Hematopoietic multipotent progenitor cell treated with erythropoietin and hydrocortisone succinate and interleukin-3 and kit ligand, for 15 days (in vitro differentiated cells): ENCODE measurements around the gene ATAD1.
"Not testable (repeated sequence)": the region's sequence is repeated elsewhere in the genome, so short reads cannot be mapped to it uniquely, and the experiment has no call there.

Source experiments
- DNase-seq: peaks from one replicate; pipeline ENCODE4 v3.0.0-alpha.2; 2015; ENCODE audit warnings: low spot score

Gene ATAD1

GRCh38 chr10:87846023-87846422, 28.0 kb upstream of the ATAD1 start:
- DNase-seq: no peak

DNA sequence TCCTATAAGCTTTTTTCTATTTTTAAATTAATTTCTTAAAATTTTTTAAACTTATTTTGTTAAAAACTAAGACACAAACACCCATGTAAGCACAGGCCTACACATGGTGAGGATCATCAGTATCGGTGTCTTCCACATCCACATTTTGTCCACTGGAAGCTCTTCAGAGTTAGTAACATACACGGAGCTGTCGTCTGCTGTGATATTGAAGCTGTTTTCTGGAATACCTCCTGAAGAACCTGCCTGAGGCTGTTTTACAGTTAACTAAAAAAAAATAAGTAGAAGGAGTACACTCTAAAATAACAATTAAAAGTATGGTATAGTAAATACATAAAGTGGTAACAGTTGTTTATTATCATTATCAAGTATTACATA, 27.6 kb upstream of the ATAD1 start:
- DNase-seq: no peak

DNA sequence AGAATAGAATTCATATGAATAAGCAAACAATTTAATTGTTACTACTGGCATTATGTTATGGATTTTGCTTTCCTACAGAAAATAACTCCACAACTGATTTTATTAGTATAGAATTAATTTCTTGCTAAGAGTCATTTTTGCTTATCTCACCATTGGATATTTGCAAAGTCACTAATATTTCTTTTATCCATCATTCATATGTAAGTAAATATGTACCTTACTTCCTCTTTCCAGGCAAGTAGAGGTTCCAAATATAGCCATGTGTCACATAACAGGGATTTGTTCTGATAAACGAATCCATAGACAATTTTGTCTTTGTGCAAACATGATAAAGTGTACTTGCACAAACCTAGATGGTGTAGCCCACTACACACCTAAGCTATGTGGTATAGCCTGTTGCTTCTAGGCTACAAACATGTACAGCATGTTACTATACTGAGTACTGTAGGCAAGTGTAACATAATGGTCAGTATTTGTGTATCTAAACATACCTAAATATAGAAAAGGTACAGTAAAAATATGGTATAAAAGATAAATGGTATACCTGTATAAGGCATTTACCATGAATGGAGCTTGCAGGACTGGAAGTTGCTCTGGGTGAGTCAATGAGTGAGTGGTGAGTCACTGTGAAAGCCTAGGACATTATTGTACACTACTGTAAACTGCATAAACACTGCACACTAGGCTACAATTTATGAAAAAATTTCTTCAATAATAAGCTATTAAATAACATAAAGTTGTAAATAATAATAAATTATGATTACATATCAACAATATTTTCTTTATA, 27.0 kb upstream of the ATAD1 start:
- DNase-seq: no peak

GRCh38 chr10:87843714-87844113, 25.7 kb upstream of the ATAD1 start:
- no peak for DNase-seq

- DNase-seq: peak; percentile 9
Measured at GRCh38 chr10:87842776-87843497, 24.9 kb upstream of the ATAD1 start.

DNA sequence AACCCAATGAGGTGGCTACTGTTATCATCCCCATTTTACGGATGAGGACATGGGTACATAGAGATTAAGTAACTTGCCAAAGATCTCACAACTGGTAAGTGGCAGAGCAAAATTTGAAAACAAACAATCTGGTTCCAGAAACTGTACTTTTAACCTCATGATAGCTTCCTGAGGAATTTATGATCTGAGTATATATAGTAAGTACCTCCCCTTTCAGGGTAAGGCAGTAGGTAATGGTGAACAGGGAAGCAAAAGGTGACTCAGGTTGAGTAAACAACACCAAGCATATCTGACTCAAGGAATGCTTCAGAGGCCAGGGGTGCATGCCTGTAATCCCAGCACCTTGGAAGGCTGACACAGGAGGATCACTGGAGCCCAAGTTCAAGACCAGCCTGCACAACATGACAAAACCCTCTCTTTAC, 24.2 kb upstream of the ATAD1 start:
- DNase-seq: no peak

DNA sequence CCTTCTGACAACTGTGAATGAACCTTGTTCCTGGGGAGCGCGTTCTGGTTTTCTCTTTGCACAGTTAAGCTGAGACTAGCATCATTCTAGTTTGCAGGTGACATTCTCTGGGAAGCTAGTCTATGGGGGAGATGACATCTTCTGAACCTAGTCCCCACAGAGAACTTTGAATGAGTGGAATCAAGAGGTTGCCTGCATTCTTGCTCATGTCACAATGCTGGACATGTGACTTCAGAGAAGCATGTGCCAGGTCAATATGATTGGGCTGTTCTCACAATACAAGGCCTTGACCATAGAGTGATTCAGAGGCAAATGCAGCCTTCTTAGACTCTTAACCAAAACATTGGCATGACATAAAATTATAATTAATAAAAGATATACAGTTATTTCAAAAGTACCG, 23.2 kb upstream of the ATAD1 start:
- no peak for DNase-seq

- no peak for DNase-seq
Measured at GRCh38 chr10:87838650-87839049, 20.6 kb upstream of the ATAD1 start.

GRCh38 chr10:87837445-87837844, 19.4 kb upstream of the ATAD1 start:
- DNase-seq: no peak

DNA sequence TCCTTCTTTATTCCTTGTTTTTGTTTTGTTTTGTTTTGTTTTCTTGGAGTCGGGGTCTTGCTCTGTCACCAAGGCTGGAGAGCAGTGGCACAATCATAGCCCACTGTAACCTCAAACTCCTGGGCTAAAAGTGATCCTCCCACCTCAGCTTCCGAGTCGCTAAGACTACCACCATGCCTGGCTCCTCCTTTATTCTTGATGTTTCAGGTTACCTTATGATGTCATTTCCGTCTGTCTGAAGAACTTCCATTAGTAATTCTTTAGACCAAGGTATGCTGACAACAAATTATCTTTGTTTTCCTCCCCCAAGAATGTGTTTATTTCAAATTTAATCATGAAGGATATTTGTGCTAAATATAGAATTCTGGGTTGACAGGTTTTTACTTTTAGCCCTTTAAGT, 18.1 kb upstream of the ATAD1 start:
- DNase-seq: no peak

GRCh38 chr10:87829986-87830729, 12.1 kb upstream of the ATAD1 start:
- no peak for DNase-seq

DNA sequence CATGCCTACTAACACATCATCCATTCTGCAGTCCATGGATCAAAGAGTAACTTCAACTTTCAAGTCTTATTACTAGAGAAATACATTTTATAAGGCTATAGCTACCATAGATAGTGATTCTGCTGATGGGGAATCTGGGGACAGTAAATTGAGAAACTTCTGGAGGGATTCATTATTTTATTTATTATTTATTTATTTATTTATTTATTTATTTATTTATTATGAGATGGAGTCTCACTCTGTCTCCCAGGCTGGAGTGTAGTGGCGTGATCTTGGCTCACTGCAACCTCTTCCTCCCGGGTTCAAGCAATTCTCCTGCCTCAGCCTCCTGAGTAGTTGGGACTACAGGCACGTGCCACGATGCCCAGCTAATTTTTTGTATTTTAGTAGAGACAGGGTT, 11.0 kb upstream of the ATAD1 start:
- DNase-seq: not testable (repeated sequence)

GRCh38 chr10:87827681-87828080, 9.7 kb upstream of the ATAD1 start:
- DNase-seq: no peak

DNA sequence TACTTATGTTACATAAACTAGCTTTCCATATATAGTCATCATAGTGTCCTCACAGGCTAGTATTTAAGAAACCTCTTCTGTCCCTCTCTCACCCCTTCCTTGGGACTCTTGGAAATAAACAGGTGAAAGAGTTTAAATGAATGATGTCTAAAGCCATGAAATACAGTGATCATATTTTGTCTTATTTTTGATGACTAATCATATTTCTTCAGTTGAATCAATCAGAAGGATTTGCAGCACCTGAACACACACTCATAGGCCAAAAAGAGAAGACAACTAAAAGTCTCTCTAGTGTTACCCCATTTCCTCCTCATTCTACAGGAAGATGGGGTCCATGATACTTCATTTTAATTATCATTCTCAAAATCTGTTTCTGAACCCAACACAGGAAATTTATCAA, 8.6 kb upstream of the ATAD1 start:
- DNase-seq: no peak

GRCh38 chr10:87819289-87819585, 1.2 kb upstream of the ATAD1 start:
- no peak for DNase-seq

- no peak for DNase-seq
Measured at GRCh38 chr10:87818505-87819288, 671 bp upstream of the ATAD1 start.

GRCh38 chr10:87816898-87817608, 973 bp downstream of the ATAD1 start:
- DNase-seq: peak; percentile 26

GRCh38 chr10:87816163-87816897, 1.7 kb downstream of the ATAD1 start:
- no peak for DNase-seq

DNA sequence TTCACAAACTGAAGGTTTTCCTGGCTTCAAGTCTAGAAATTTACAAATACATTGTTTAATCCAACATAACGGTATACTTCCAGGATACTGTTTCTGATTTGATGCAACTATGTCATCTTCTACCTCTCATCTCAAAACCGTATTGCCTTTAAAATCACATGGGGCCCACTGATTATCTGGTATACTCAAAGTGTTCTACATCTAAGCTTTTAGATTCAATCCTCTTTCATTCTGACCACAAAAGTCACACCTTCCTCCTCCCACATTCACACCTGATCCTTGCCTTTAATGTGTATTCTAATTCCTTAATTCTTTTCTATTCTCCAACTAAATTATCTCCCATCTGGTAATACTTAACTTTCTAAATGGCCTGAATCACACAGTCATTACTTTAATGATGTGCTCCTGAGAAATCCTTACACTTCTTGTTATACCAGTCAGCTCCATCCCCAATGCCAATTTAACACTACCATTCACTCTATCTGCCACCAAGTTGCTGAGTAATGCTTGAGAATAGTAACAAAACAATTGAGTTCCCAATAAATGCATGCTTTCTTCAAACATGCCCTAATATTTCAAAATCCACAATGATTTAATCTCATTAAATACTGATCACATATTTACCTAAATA, 13.0 kb downstream of the ATAD1 start:
- no peak for DNase-seq

DNA sequence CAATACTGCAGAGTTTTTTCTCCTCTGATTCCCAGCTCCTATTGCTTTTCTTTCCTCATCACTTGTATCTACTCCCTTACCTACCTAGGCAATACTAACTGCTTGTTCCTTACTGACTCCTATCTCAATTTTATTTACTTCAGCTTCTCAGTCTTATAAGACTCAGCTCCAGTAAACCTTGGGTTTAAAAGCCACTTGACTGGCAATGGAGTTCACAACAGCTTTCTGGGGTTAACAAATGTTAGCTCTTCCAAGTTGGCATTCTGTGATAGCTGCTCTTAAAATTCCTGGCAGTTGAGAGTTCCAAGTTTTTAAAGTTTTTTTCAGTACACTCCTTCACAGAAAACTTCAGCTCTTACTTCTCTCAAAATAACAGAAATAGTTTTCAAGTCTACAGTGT, 14.2 kb downstream of the ATAD1 start:
- DNase-seq: no peak

GRCh38 chr10:87803328-87803727, 14.7 kb downstream of the ATAD1 start:
- DNase-seq: no peak
